H1 (cell line): Measurements from ENCODE around the gene SERPINA10. TPM values are rescaled to one million over a fixed set of nuclear protein-coding genes. Genes with fewer than 3 reads are reported as not detected.

Source experiments
- CTCF ChIA-PET: fragments of 300-600 bp; sonication (Branson Sonifier 250); formaldehyde crosslinking; loops from one replicate; lab custom pipeline; 2021; ENCODE audit not compliant: partially characterized antibody; lab: Charles Lee
- POLR2A ChIA-PET: fragments of 300-600 bp; sonication (Branson Sonifier 250); formaldehyde crosslinking; loops from one replicate; lab custom pipeline; 2021; ENCODE audit warnings: inconsistent platforms; ENCODE audit not compliant: partially characterized antibody; lab: Charles Lee
- DNase-seq, 2 experiments: peaks; one replicate each; pipeline versions ENCODE4 v3.0.0 to v3.0.0-alpha.2; 2010 to 2022; ENCODE audit warnings: low spot score in 2 of 2, low read depth in 1 of 2, mixed read lengths in 1 of 2
- FAIRE-seq: peaks from 2 replicates; lab custom pipeline; 2011; peaks lifted over from hg19 to GRCh38; lab: Jason Lieb, UNC
- H2AFZ ChIP-seq: 2 replicates; pipeline ENCODE4 v1.8.1; 2012; ENCODE audit warnings: low read length, inconsistent platforms
- H2AK5ac ChIP-seq: 2 replicates; pipeline ENCODE4 v1.6.1; 2013; ENCODE audit warnings: low read depth, low read length
- H2BK120ac ChIP-seq: replicated peaks from 2 replicates; pipeline ENCODE3; 2013; ENCODE audit warnings: low read depth, low read length, inconsistent platforms
- H2BK12ac ChIP-seq: 2 replicates; pipeline ENCODE4 v1.6.1; 2013; ENCODE audit warnings: low read depth, low read length
- H2BK15ac ChIP-seq: 2 replicates; pipeline ENCODE4 v1.6.1; 2013; ENCODE audit warnings: low read length
- H2BK20ac ChIP-seq: 2 replicates; pipeline ENCODE4 v1.6.1; 2013; ENCODE audit warnings: low read length
- H2BK5ac ChIP-seq: 2 replicates; pipeline ENCODE4 v1.6.1; 2013; ENCODE audit warnings: low read depth, low read length
- H3K14ac ChIP-seq: 2 replicates; pipeline ENCODE4 v1.6.1; 2013; ENCODE audit warnings: inconsistent platforms; ENCODE audit not compliant: insufficient read length
- H3K18ac ChIP-seq: 2 replicates; pipeline ENCODE4 v1.6.1; 2013; ENCODE audit warnings: low read length; ENCODE audit errors: extremely low read depth
- H3K23ac ChIP-seq: 2 replicates; pipeline ENCODE4 v1.6.1; 2013; ENCODE audit warnings: inconsistent platforms; ENCODE audit not compliant: insufficient read length
- H3K23me2 ChIP-seq: 2 replicates; pipeline ENCODE4 v1.6.1; 2013; ENCODE audit warnings: low read depth, low read length
- H3K27ac ChIP-seq: 2 replicates; pipeline ENCODE4 v1.6.1; 2011; ENCODE audit warnings: low read depth, low read length, inconsistent platforms
- H3K27me3 ChIP-seq, 4 experiments: replicated peaks in 1 of 4; 1 replicate in 1 of 4; 2 replicates in 3 of 4; pipeline versions ENCODE4 v1.6.1 to v1.8.1; 2011 to 2013; ENCODE audit warnings: low read length in 3 of 4, mild to moderate bottlenecking in 3 of 4, inconsistent platforms in 2 of 4, mixed read lengths in 2 of 4, moderate library complexity in 1 of 4; ENCODE audit not compliant: control insufficient read depth in 3 of 4, insufficient read depth in 3 of 4; ENCODE audit errors: extremely low read depth in 1 of 4
- H3K36me3 ChIP-seq, 4 experiments: 2 replicates each; pipeline versions ENCODE4 v1.6.1 to v1.8.1; 2011 to 2013; ENCODE audit warnings: mild to moderate bottlenecking in 4 of 4, low read length in 3 of 4, moderate library complexity in 2 of 4, control low read depth in 1 of 4, inconsistent platforms in 1 of 4; ENCODE audit not compliant: insufficient read depth in 4 of 4, control insufficient read depth in 2 of 4
- H3K4ac ChIP-seq: replicated peaks from 2 replicates; pipeline ENCODE3; 2013; ENCODE audit warnings: low read length, low read depth, mixed read lengths, inconsistent platforms; ENCODE audit not compliant: insufficient read length
- H3K4me1 ChIP-seq, 4 experiments: replicated peaks in 1 of 4; 1 replicate in 1 of 4; 2 replicates in 3 of 4; pipeline versions ENCODE4 v1.6.1 to v1.8.1; 2011 to 2013; ENCODE audit warnings: low read length in 3 of 4, inconsistent platforms in 2 of 4, mixed read lengths in 1 of 4; ENCODE audit not compliant: insufficient read depth in 4 of 4, control insufficient read depth in 3 of 4
- H3K4me2 ChIP-seq, 2 experiments: 2 replicates each; pipeline versions ENCODE4 v1.6.1 to v1.8.1; 2011 to 2013; ENCODE audit warnings: low read depth in 2 of 2, low read length in 2 of 2, control low read depth in 1 of 2, inconsistent platforms in 1 of 2, mild to moderate bottlenecking in 1 of 2; ENCODE audit not compliant: insufficient read depth in 1 of 2
- H3K4me3 ChIP-seq, 4 experiments: fragments of 200-600, 300-600 bp in 1 of 4; sonication (generic), shearing (Covaris generic), sonication (Bioruptor Twin) in 1 of 4; 2 replicates each; pipeline versions ENCODE4 v1.5.1 to v1.8.1; 2011 to 2016; ENCODE audit warnings: low read length in 4 of 4, low read depth in 3 of 4, control low read depth in 2 of 4, inconsistent platforms in 2 of 4, mild to moderate bottlenecking in 2 of 4, mixed read lengths in 1 of 4, moderate library complexity in 1 of 4; ENCODE audit not compliant: insufficient read depth in 2 of 4; ENCODE audit errors: extremely low read depth in 1 of 4
- H3K56ac ChIP-seq: replicated peaks from 2 replicates; pipeline ENCODE3; 2013; ENCODE audit warnings: low read depth, mild to moderate bottlenecking, mixed read lengths, low read length, inconsistent platforms; ENCODE audit not compliant: insufficient read length
- H3K79me1 ChIP-seq: 2 replicates; pipeline ENCODE4 v1.6.1; 2013; ENCODE audit warnings: low read depth, low read length, control low read depth
- H3K79me2 ChIP-seq, 2 experiments: 2 replicates each; pipeline versions ENCODE4 v1.6.1 to v1.8.1; 2012 to 2013; ENCODE audit warnings: low read length in 2 of 2, mild to moderate bottlenecking in 2 of 2, inconsistent platforms in 1 of 2; ENCODE audit not compliant: insufficient read depth in 2 of 2, control insufficient read depth in 1 of 2
- H3K9ac ChIP-seq, 4 experiments: replicated peaks in 1 of 4; 1 replicate in 1 of 4; 2 replicates in 3 of 4; pipeline versions ENCODE4 v1.6.1 to v1.8.1; 2011 to 2013; ENCODE audit warnings: low read depth in 3 of 4, low read length in 3 of 4, control low read depth in 2 of 4, mild to moderate bottlenecking in 2 of 4, moderate library complexity in 2 of 4, inconsistent platforms in 1 of 4; ENCODE audit errors: extremely low read depth in 1 of 4
- H3K9me3 ChIP-seq, 2 experiments: 2 replicates each; pipeline versions ENCODE4 v1.6.1 to v1.8.1; 2012 to 2013; ENCODE audit warnings: mild to moderate bottlenecking in 2 of 2, moderate library complexity in 2 of 2, control low read depth in 1 of 2, inconsistent platforms in 1 of 2, low read depth in 1 of 2, low read length in 1 of 2, mixed read lengths in 1 of 2; ENCODE audit not compliant: insufficient read depth in 2 of 2
- H4K20me1 ChIP-seq, 2 experiments: replicated peaks in 1 of 2; 2 replicates each; pipeline versions ENCODE3 to v1.8.1; 2011 to 2013; ENCODE audit warnings: inconsistent platforms in 2 of 2, low read length in 2 of 2, mild to moderate bottlenecking in 1 of 2; ENCODE audit not compliant: insufficient read depth in 2 of 2, control insufficient read depth in 1 of 2
- H4K5ac ChIP-seq: 2 replicates; pipeline ENCODE4 v1.6.1; 2013; ENCODE audit warnings: low read length, low read depth, mixed read lengths, inconsistent platforms; ENCODE audit not compliant: insufficient read length
- H4K8ac ChIP-seq: 2 replicates; pipeline ENCODE4 v1.8.0; 2013; ENCODE audit warnings: mild to moderate bottlenecking, moderate library complexity, low read length, inconsistent platforms; ENCODE audit not compliant: insufficient read depth; ENCODE audit errors: extremely low read depth
- H4K91ac ChIP-seq: replicated peaks from 2 replicates; pipeline ENCODE3; 2013; ENCODE audit warnings: low read length, mixed read lengths, inconsistent platforms; ENCODE audit not compliant: insufficient read length
- ATF2 ChIP-seq: IDR thresholded peaks from 2 replicates; pipeline ENCODE4 v1.6.1; 2012; ENCODE audit warnings: low read length, inconsistent platforms
- CEBPB ChIP-seq: IDR thresholded peaks from 2 replicates; pipeline ENCODE4 v1.6.1; 2012; ENCODE audit warnings: low read depth, low read length
- FOSL1 ChIP-seq: IDR thresholded peaks from 2 replicates; pipeline ENCODE4 v1.6.1; 2011; ENCODE audit warnings: mild to moderate bottlenecking, low read depth, low read length, moderate library complexity; ENCODE audit not compliant: insufficient read depth
- MAFK ChIP-seq: IDR thresholded peaks from 2 replicates; pipeline ENCODE4 v1.6.1; 2012; ENCODE audit warnings: low read depth, mild to moderate bottlenecking, improper control_type of control experiment, low read length
- PHF8 ChIP-seq: fragments of 200-600 bp; sonication (generic); conservative IDR thresholded peaks from 2 replicates; pipeline ENCODE4 v1.7.1; 2012; ENCODE audit warnings: low read depth, mild to moderate bottlenecking, inconsistent platforms, low read length, moderate library complexity
- POU5F1 ChIP-seq: IDR thresholded peaks from 2 replicates; pipeline ENCODE4 v1.6.1; 2011; ENCODE audit warnings: low read depth, mild to moderate bottlenecking, low read length, moderate library complexity
- SRF ChIP-seq: IDR thresholded peaks from 2 replicates; pipeline ENCODE4 v1.6.1; 2011; ENCODE audit warnings: mild to moderate bottlenecking, low read depth, low read length, moderate library complexity
- SUZ12 ChIP-seq: fragments of 200-600 bp; sonication (generic); IDR thresholded peaks from 2 replicates; pipeline ENCODE4 v1.6.1; 2012; ENCODE audit warnings: mild to moderate bottlenecking, inconsistent platforms, low read length, moderate library complexity, mixed read lengths
- TCF12 ChIP-seq: IDR thresholded peaks from 2 replicates; pipeline ENCODE4 v1.6.1; 2011; ENCODE audit warnings: low read depth, mild to moderate bottlenecking, low read length
- WGBS, 2 experiments: shearing (Covaris generic) in 1 of 2; methylation state at CpG; one replicate each; pipeline versions ENCODE4 v1.1.6 to v1.1.7; 2013 to 2015; ENCODE audit warnings: low lambda C conversion rate in 2 of 2, mixed read lengths in 2 of 2, inconsistent platforms in 1 of 2, low coverage in 1 of 2, missing lambda C conversion rate in 1 of 2; ENCODE audit not compliant: insufficient replicate concordance in 2 of 2, insufficient coverage in 1 of 2, insufficient read length in 1 of 2; ENCODE audit errors: extremely low coverage in 1 of 2, missing lambda C conversion rate in 1 of 2; 5-methylcytosine and 5-hydroxymethylcytosine counted together
- polyA plus RNA-seq, 7 experiments: library from polyadenylated mRNA; depleted of rRNA in 3 of 7; stranded (reverse) in 5 of 7; unstranded in 2 of 7; fragments of >200 nt in 5 of 7; fragments of 200-250 nt in 2 of 7; gene quantifications; 1 replicate in 5 of 7; 2 replicates in 1 of 7; 4 replicates in 1 of 7; pipeline versions ENCODE4 v1.2.1 to v1.2.3, GENCODE V29; 2011 to 2013; ENCODE audit warnings: missing spikeins in 2 of 7, mixed read lengths in 2 of 7
- total RNA-seq: library from RNA; stranded (reverse); fragmentation: NEBNext Ultra II Directional; extraction: Animal tissue kit (Norgen Biotek cat#: 25700); gene quantifications from 2 replicates; pipeline ENCODE4 v1.2.1, GENCODE V29; 2021
- TF ChIP-seq, protein P1 (sequence below): IDR thresholded peaks from 2 replicates; pipeline ENCODE4 v1.6.1; 2012; ENCODE audit warnings: inconsistent platforms
- TF ChIP-seq, protein P2 (sequence below): IDR thresholded peaks from 2 replicates; pipeline ENCODE4 v1.6.1; 2011; ENCODE audit warnings: low read depth, mild to moderate bottlenecking, low read length; ENCODE audit not compliant: insufficient read depth

The SERPINA10 gene
- total and polyA plus RNA-seq, 2 of the 8 experiments (the other 6 are each of a cell fraction or from before 2014, with no cell fraction given), result not detected

DNA sequence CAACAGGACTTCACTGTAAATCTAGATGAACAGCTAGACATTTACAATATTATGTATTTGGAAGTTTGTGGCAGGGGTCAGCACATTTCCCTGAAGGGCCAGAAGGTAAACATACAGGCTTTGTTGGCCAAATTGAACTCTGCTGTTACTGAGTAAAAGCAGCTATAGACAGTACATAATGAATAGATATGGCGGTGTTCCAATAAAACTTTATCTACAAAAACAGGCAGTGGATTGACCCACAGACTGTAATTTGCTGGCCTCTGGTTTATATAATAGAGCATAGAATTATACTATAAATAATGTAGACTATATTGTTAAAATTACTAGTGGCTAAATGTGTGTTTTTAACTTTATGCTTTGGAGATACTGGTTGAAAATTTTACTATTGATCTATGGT lies 25.7 kb downstream of the SERPINA10 start:
- Histone ChIP-seq H4K20me1 (no peaks in the 10 kb centered on the region), H3K4me2 (no peak overlapping the region), H3K18ac (no peak overlapping the region), H3K14ac (no peak overlapping the region), H2BK5ac (no peak overlapping the region), H3K4me1 (no peaks in the 10 kb centered on the region), H4K5ac (no peak overlapping the region), H2BK12ac (no peak overlapping the region), H3K4me3 (no peak overlapping the region), H3K23ac (no peak overlapping the region), H4K91ac (no peak overlapping the region), H3K4ac (no peak overlapping the region), H2AK5ac (no peak overlapping the region), H2BK120ac (no peak overlapping the region), H4K8ac (no peak overlapping the region), H3K9ac (no peak overlapping the region), H3K23me2 (no peaks in the 10 kb centered on the region), H3K9me3 (peaks cover 0 to 7% of the 10 kb centered on the region in 2 experiments; a peak in 1 of 4 replicates), H3K79me1 (no peaks in the 10 kb centered on the region), H3K27me3 (no peaks in the 10 kb centered on the region), H2AFZ (no peak overlapping the region), H3K79me2 (no peaks in the 10 kb centered on the region), H3K36me3 (no peaks in the 10 kb centered on the region; a peak in 2 of 8 replicates), H3K27ac (no peak overlapping the region), H2BK15ac (no peak overlapping the region), H2BK20ac (no peak overlapping the region), H3K56ac (no peak overlapping the region)
- ChIA-PET CTCF (no interaction called here), POLR2A (no interaction called here)
- 83% methylated on average over 1 of the region's 1 CpG; no CpG with 5 or more reads in 1 of the 2 experiments for WGBS, 2 experiments
- DNase-seq (no peak), FAIRE-seq (no peak)
- TF ChIP-seq SUZ12, result no peak
- no peak for TF ChIP-seq PHF8
- TF ChIP-seq MAFK, result no peak
- TF ChIP-seq TCF12, result no peak
- TF ChIP-seq POU5F1, result no peak
- TF ChIP-seq, protein P1, sequence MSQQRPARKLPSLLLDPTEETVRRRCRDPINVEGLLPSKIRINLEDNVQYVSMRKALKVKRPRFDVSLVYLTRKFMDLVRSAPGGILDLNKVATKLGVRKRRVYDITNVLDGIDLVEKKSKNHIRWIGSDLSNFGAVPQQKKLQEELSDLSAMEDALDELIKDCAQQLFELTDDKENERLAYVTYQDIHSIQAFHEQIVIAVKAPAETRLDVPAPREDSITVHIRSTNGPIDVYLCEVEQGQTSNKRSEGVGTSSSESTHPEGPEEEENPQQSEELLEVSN, result no peak
- TF ChIP-seq, protein P2, sequence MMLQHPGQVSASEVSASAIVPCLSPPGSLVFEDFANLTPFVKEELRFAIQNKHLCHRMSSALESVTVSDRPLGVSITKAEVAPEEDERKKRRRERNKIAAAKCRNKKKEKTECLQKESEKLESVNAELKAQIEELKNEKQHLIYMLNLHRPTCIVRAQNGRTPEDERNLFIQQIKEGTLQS, result no peak
- no peak for TF ChIP-seq CEBPB
- TF ChIP-seq FOSL1, result no peak
- TF ChIP-seq ATF2, result no peak
- no peak for TF ChIP-seq SRF
